Astrocyte of the hippocampus (primary cell): ENCODE measurements around the gene SLC16A6.
"Not testable (repeated sequence)": the region's sequence is repeated elsewhere in the genome, so short reads cannot be mapped to it uniquely, and the experiment has no call there.

Experiments used
- DNase-seq: peaks from one replicate; pipeline ENCODE4 v3.0.0; 2011; ENCODE audit warnings: low read depth, low spot score

The SLC16A6 gene, protein sequence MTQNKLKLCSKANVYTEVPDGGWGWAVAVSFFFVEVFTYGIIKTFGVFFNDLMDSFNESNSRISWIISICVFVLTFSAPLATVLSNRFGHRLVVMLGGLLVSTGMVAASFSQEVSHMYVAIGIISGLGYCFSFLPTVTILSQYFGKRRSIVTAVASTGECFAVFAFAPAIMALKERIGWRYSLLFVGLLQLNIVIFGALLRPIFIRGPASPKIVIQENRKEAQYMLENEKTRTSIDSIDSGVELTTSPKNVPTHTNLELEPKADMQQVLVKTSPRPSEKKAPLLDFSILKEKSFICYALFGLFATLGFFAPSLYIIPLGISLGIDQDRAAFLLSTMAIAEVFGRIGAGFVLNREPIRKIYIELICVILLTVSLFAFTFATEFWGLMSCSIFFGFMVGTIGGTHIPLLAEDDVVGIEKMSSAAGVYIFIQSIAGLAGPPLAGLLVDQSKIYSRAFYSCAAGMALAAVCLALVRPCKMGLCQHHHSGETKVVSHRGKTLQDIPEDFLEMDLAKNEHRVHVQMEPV

DNA sequence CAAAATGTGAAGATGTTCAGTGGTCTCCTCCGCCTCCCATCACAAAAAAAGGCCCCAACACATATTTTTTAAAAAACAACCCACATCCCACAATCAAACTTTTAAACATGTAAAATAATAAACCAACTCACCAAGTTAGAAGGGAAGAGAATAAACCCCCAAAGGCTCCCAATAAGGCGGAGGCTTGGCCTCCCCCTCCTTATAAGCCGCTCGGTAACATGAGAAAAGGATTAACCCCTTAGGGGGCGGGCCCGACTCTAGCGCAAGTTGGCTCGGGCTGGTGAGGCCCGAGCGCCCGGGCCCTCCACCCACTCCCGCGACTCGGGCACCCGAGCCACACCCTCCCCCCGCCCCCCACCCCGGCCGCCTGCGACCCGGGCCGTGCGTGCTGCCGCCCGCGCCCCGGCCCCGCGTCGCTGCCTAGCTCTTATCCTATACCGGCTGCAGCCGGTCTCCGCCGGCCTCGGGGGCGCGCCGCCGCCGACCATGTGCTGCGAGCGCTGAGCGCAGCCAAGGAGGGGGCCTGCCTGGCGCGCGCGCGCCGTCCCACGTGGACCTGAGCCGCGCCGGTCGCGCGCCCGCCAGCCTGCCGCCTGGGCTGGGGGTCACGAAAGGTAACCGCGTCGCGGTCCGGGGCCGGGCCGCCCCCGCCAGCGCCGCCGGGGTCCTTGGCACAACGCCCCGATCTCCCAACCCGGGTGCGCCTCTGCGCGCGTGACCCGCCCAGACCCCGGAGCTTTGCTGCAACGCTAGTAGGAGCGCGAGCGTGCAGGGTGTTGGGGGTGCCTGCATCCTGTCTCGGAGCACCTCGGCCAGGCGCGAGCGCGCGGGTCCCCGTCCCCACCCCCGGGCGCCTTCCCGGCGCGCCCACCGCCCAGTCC, at the start of gene SLC16A6, which contains the start of gene ARSG:
Gene SLC16A6, minus strand, starts transcription at position 173 of the 881 bp plus-strand sequence. CDS start 12,807 bp downstream, outside the sequence.
Gene ARSG, plus strand, starts transcription at position 541 of the 881 bp plus-strand sequence. CDS start 15,999 bp downstream, outside the sequence.
- peak; percentile 75 for DNase-seq

DNA sequence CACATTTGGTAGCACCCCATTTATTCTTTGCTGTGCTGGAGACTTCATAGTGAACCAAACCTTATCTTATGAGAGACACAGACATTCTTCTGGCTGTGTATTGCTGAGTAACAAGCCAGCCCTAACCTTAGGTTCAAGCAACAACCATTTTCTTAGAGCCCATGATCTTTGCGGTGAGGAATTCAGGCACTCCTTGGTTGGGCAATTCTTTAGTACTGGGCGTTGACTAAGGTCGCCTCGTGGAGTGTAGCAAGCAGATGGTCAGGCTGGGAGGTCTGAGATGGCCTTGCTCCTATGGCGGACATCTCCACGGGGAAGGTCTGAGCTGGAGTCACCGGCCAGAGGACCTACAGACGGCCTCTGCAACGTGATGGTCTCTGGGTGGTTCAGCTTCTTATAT, 43.5 kb upstream of the SLC16A6 start:
- DNase-seq = no peak

DNA sequence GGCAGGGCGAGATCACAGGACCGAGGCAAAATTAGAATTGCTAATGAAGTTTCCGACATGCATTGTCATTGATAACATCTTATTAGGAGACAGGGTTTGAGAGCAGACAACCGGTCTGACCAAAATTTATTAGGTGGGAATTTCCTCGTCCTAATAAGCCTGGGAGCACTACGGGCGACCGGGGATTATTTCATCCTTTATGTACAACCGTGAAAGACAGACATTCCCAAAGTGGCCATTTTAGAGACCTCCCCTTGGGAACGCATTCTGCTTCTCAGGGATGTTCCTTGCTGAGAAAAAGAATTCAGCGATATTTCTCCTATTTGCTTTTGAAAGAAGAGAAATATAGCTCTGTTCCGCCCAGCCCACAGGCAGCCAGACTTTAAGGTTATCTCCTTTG, 41.0 kb upstream of the SLC16A6 start:
- not testable (repeated sequence) for DNase-seq

DNA sequence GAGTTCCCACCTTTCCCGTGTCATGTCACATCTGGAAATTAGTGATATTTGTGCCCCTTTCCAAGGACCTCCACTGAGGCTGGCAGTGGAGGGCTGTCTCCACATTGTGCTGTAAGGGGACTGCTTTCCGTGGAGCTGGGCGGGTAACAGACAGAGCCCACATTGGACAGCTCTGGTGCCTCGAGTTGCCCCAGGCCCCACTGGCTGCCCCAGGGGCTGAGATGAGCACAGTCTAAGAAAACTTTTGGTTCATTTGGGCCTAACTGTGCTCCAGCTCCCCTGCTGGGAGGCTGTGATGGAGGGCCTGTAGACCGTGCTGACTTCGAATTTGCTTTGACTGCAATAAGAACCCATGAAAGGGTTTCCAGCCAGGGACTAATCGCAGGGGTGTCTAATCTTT, 38.4 kb upstream of the SLC16A6 start:
- no peak for DNase-seq

DNA sequence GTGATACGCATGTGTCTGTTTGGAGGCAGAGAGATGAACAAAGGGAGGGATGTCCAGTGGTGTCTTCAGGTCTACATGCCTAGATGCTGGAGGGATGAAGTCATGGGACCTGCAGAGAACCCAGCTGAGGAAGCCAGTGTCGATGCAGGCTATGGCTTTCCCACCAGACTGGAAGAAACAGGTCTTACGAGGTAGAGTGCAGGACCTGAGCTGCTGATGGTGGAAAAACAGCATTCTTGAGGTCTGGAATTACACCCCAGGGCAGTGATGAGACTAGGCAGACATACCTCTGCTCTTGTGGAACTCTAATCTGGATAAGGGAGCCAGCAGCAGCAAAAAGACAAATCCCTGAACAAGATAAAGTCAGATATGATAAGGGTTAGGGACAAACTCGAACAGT, 37.7 kb upstream of the SLC16A6 start:
- DNase-seq = no peak

DNA sequence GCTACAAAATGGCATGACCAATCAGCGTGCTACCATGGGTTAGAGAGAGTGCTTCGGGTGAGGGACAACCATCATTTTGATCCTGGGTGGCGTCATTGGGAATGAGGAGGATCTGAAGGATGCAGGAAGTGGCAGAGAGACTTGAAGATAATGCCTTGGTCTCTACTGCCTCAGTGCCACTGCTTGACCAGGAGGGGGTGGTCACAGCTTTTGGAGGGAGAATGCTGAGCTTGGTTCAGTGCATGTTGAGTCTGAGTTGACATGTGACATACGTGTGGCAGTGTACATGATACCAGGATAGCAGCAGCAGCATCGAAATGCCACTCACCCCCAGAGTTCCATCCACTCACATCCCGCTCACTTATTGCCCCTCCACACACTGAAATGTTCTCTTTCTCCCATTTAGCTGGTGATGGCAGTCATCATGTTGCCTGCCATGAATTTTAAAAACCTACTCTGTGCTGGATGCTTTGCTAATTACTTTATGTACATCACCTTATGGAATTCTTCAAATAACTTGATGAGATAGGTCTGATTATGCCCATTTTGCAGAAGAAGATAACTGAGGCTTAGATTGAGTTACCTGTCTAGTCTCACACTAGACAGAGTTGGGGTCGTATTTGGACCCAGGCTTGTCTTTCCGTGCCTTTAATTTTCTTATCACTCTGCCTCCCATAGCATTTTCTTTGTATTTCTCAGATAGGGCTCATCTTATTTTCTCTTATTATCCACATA, 37.1 kb upstream of the SLC16A6 start:
- no peak for DNase-seq

DNA sequence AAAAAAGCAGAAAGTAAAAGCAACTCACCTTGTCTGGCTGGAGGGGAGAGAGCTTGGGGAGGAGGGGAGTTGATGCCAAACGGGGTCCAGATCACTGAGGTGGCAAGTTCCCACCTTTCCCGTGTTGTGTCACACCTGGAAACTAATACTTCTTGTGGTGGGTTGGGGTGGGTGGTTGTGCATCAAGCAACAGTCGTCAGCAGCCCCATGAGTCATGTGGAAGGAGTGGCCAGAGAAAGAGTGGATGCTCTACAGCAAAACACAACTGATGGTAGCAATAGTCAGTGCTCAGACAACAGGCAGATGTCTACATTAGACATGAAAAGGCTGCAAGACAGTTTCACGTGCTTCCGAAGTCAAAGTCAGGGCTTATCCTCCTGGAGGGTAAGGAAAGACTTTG, 35.8 kb upstream of the SLC16A6 start:
- DNase-seq = no peak

DNA sequence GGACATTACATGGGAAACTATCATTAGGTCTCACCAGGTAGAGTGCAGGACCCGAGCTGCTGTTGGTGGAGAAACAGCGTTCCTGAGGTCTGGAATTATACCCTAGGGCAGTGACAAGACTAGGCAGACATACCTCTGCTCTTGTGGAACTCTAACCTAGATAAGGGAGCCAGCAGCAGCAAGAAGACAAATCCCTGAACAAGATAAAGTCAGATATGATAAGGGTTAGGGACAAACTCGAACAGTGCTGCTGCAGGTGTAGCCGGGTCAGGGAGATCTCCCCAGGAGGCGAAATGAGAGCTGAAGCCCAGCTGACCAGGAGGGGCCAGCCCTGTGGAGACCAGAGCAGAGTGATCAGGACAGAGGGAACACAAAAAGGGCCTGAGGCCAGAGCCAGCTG, 35.0 kb upstream of the SLC16A6 start:
- DNase-seq = no peak

DNA sequence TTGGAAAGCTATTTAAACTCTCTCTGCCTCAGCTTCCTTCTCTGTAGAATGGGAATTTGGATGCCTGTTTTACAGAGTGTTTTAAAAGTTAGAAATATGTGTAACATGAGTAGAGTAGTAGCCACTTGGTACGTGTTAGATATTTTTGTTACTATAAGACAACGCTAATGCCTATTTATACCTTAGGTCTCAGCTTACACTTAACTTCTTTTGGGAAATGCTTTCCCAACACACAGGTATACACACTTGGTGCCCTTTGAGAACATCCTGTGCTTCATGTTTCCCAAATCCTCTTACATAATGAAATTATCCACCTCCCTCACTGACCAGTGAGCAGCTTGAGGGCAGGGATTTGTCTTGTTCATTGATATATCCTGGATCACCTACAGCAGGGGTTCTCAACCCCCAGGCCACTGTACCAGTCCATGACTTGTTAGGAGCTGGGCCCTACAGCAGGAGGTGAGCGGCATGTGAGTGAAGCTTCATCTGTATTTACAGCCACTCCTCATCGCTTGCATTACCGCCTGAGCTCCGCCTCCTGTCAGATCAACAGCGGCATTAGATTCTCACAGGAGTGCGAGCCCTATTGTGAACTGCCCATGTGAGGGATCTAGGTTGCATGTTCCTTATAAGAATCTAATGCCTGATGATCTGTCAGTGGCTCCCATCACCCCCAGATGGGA, 33.9 kb upstream of the SLC16A6 start:
- no peak for DNase-seq

DNA sequence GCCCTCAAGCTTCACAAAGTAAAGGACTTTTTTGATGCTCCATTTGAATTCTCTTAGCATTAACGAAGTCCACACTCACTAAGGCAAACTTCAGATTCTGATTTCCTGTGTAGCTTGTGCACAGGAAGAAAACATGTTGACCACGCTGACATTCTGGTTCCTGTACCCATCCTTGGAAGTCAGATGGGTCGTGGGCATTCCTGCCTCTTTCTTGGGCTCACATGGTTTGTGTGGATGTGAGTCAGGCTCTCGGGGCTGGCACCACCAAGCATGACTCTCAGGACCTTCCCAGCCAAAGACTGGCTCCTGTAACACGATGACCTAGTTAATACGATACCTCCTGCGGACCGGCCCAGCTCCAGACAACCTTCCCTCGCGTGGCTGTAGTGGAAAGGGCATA, 33.2 kb upstream of the SLC16A6 start:
- no peak for DNase-seq

DNA sequence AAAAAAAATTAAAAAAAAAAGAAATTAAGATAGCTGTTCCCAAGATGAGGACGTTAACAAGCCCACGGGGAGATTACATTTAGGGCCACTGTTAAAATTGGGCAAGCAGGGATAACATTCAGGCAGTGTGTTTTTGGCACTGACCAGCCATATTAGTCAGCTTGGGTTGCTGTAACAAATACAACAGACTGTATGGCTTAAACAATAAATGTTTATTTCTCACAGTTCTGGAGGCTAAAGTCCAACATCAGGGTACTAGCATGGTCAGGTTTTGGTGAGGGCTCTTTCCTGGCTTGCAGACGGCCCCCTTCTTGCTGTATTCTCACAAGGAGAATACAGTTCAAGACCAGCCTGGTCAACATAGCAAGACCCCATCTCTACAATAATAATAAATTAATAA, 31.7 kb upstream of the SLC16A6 start:
- DNase-seq = no peak

DNA sequence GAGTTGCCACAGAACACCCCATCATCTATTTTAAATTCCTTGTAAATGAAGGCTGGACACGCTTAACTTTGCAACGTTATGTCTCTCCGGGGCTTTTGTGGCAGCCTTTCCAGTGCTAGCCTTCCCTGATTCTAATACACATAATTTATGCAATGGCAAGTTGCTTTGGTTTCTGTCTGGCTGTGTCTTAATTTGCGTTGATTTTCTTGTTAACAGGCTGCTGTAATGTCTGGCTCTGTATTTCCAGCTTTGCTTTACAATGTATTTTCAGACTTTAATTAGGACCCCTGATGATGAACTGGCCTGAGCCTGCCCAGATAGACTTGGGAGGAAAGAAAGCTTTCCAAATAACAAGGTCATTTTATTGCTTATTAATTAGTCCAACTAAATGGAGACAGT, 30.6 kb upstream of the SLC16A6 start:
- no peak for DNase-seq

DNA sequence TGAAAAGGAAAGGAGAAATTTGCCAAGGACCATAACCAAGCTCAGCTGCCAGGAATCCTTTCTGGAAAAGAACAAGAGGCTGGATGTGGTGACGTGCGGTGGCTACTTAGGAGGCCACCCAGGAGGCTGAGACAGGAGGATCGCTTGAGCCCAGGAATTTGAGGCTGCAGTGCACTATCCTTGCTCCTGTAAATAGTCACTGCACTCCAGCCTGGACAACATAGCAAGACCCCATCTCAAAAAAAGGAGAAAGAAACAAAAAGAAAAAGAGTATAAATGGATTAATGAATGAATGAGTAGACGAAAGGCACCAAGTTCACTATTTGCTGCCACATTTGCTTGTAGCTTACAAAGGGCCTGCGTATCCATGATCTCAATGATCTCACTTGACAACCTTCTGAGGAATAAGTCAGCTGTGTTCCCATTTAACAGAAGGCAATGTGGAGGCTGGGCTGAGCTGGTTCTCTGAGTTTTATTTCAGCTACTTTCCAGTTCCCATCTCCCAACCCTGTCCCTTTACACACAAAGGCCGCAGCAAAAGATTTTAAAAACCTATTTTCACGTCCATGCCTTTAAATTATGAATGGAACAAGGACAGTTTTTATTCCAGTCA, 30.1 kb upstream of the SLC16A6 start:
- no peak for DNase-seq

DNA sequence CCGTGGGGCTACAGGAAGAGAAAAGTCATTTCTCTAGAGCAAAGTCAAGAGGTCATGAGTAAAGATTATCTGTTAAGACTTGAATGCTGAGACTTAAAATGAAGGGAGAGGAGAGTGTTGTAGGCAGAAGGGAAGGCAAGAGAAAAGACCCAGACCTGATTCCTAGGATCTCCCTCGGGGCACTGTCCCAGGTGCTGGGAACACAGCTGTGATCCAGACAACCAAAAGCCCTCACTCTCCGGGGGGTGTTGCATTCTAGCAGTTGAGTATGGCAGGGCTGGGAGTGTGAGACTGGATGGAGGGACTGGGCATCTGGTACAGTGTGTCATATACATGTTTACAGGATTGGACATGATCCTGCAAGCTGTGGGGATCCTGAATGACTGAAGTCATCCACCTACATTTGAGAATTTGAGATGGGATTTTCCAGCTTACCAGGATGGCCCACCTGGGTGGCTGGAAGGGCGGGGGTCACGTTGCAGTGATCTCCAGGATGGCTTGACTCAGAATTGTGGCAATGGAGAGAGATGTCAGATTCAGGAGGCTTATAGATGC, 29.5 kb upstream of the SLC16A6 start:
- DNase-seq = no peak

DNA sequence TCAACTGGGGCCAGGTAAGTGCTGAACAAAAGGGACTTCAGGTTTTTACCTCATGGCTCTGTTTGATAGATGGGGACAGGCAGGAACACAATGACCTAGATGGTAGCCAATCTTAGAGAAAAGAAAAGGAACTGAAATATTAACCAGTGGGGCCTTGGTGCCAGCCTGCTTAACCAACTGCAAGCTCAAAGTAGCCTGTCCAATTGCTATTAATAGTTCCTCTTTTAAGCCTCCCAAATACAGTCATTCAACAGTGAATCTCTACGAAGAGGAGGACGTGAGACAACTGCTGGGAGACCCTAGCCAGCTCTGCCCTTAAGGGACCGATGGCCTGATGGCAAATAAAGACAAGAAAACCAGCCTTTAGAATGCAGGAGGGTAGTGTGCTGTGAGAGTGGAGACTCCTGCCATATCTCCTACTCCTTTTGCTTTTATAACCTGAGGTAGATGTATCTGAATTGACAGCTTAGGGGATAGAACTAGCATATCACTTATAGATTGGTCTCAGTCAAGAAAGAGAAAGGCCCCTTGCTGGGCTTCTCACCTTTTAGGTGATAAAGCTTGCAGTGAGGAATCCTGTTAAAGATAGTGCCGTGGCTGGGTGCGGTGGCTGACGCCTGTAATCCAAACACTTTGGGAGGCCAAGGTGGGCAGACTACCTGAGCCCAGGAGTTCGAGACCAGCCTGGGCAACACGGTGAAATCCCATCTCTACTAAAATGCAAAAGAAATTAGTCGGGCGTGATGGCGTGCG, 28.7 kb upstream of the SLC16A6 start:
- no peak for DNase-seq

DNA sequence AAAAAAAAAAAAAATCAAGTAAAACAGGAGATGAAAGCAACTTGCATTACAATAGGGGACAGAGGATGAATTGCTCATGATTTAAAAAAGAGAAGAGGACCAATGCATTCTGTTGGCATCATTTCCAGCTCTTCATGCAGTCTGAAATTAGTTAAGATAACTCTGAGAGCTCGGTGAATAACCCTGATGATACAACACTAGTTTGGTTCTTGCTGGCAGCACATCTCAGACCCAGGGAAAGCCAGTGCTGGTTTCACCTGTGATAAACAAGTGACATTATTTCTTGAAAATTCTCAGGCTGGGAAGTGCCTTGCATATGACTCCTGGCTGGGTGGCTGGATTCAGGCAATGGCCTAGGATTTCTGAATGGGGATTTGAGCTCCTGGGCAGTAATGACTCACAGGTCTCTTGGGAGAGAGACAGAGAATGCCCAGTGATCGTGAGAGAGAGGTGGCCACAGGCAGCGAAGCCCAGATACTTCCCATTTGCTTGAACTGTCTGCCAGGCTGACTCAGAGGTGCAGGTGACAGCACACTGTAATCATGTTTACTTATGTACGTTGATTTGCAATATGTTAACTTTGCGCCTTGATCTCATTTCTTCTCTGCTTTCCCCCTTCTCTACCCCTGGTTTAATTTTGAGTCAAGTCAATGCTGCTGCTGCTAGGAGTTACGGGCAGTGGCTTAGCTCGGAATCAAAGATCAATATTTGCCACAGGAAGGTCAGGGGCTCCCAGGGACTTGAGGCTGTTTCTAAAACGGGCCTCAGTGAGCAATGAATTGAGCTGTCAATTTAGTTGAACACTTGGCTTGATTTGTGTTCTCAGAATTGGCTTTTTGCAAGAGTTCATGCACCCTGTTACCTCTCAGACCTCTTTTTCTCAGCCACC, 27.4 kb upstream of the SLC16A6 start:
- DNase-seq = peak; percentile 75

DNA sequence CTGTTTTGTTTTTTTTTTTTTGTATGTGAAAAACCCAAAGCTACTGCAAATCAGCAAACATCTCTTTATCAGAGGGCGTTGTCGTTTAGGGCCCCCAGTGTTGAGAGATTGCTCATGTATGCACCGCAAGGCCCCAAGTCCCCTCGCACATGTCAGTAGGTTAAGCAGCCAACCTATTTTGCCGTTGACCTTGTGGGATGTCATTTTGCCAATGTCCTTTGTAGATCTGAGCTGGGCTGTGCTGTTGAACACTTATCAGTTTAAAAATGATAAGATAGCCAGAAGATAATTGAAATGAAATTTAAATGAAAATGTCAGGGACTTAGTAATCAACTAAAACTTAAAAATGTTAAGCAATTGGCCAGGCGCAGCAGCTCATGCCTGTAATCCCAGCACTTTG, 26.5 kb upstream of the SLC16A6 start:
- no peak for DNase-seq

DNA sequence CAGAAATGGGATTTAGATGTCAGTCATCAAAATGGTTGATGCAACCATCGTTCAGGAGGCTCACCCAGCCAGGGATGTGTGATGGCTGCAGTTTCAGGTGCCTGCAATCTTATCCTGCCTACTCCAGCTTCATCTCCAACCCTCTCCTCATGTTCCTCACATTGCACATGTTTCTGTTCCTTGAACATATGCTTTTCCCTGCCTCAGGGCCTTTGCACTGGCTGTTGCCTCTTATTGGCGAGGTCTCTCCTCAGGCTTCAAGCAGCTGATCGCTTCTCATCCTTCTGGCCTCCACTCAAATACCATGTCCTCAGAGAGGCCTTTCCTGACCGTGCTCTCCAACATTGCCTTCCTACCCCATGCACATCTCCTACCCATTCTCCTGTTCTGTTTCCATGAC, 25.0 kb upstream of the SLC16A6 start:
- DNase-seq = no peak
